ENCODE results near the gene PINLYP.

The PINLYP gene

DNA sequence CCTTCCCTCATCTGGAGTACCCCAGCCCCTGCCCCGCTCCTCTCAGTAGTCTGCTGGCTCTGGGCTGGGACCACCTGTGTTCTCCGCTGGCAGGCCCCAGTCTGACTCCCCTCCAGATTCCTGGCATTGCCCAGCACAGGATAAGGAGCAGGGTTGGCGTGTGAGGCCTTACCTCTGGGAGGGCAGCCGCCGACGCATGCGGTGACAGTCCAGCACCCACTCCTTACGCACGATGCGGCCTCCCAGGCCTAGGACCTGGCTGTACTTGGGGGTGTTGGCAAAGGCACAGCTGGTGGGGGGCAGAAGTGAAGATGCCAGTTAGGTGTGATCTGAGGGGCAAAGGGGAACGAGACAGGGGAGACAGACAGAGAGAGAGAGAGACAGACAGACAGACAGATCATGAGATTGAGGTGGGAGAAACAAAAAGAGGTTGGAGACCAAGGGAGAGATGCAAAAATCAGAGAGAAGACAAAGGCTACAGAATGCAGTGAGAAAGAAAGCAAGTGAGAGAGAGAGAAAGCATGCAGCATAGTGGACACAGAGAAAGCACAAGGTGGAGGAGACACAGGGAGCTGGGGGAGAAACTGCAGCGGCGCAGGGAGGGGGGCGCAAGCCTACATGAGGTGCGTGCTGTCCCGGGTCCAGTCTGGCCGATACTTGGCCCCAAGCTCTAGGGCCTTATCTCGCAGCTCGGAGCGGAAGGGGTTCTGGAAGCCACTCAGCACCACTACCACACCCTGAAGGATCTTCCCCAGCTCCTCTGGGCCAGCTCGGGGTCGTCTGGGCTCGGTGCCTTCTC, 24.0 kb upstream of the PINLYP start:
- DNase-seq: no peak

DNA sequence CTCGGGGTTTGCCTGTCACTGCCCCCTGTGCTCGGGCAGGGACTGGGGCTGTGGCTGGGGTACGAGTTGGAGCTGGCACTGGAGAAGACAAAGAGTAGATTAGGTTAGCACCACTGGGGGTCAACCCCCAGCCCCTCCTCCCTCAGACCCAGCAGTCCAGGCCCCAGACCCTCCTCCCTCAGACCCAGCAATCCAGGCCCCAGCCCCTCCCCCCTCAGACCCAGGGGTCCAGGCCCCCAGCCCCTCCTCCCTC, 23.5 kb upstream of the PINLYP start:
- DNase-seq: no peak

DNA sequence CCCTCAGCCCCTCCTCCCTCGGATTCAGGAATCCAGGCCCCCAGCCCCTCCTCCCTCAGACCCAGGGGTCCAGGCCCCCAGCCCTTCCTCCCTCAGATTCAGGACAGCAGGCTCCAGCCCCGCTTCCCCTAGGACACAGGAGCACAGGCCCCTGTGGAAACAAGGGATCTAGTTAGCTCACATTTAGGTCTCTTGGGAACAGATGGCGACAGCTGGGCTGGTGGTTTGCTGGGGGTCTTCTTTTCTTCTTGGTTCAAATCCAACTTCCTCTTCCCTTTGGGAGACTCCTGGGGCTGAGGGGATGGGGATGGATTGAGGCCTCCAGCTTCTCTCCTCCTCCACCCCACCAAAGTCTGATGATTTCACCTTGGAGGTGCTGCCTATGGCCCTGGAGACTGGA, 23.0 kb upstream of the PINLYP start:
- DNase-seq: no peak

DNA sequence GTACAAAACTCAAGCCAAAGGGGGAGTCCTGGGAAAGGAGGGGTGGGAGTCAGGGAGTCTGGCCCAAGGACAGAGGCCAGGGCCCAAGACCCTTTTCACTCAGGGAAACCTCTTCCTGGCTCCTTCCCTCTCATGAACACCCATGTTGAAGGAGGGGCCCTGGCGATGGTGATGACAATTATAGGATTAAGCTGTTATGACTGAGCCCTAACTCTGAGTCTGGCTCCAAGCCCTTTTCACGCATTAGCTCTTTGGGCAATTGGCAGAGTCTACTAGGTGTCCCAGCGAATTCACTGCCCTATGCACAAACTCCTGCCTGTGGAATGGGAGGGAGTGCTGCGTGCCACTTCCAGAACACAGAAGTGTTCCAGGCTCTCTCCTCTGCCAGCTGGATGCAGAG, 21.9 kb upstream of the PINLYP start:
- DNase-seq: no peak

DNA sequence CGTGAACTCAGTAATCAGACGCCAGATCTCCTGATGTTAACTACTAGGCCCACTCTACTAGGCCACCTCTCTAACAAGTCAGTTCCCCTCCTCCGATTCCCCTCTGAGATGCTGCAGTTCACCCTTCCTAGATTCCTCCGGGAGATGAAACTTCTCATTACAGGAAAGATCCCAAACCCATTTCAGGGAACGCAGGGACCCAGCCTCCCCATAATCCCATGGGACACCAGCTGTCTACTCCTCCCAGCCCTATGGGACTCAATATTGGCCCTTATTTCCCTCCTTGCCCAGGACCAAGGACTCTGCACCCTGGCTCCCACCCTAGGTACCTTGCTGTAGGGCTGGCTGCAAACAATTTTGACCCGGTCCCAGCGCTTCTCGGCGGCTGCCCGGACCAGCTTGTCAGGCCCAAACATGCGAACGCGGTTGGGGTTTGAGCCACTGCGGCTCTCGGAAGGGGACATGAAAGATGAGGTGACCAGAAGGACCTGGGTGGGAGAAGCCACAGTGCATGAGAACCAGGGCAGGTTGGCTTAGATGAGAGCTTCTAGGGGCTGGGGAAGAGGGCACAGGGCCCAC, 21.2 kb upstream of the PINLYP start:
- DNase-seq: no peak

DNA sequence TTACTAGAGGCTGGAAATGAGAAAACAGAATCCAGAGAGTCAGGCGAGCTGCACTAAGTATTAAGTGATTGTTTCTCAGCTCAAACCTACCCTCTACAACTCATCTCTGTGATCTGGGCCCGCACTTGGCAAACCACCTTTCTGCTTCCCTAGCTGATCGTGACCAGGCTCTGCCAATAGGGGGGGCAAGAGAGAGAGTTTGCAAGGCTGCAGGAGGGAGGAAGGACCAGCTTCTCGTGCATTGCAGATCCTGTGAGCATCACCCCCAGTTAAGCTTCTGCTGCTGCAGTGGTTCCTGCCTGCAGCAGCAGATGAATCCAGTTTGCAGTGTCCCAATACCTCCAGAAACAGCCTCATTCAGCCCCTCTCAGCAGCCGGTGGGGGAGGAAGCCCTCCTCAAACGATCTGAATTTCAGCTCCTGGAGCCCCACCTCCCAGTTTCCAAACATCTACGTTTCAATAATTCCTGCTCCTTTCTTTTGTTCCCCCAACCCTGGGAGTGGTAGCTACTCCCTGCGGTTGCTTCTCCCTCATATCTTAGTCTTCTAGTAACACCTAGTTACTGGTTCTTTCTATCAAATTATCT, 20.3 kb upstream of the PINLYP start:
- DNase-seq: no peak

DNA sequence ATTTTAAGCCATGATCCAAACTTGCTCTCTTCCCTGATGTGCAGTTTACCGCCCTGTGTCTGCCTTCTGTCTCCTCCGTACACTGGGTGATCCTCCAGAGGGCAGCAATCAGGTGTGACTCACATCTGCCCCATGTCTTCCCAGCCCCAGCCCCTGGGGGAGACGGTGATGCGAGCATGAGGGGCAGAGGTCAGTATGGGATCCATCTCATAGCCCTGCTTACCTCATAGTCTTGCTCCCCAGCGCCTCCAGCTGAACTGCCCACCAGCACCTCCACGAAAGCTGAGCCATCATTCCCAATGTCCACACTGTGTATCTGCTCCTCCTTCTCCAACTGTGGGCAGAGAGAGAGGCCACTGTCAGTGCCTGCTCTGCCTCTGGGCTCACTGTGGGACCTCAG, 14.9 kb upstream of the PINLYP start:
- DNase-seq: no peak

DNA sequence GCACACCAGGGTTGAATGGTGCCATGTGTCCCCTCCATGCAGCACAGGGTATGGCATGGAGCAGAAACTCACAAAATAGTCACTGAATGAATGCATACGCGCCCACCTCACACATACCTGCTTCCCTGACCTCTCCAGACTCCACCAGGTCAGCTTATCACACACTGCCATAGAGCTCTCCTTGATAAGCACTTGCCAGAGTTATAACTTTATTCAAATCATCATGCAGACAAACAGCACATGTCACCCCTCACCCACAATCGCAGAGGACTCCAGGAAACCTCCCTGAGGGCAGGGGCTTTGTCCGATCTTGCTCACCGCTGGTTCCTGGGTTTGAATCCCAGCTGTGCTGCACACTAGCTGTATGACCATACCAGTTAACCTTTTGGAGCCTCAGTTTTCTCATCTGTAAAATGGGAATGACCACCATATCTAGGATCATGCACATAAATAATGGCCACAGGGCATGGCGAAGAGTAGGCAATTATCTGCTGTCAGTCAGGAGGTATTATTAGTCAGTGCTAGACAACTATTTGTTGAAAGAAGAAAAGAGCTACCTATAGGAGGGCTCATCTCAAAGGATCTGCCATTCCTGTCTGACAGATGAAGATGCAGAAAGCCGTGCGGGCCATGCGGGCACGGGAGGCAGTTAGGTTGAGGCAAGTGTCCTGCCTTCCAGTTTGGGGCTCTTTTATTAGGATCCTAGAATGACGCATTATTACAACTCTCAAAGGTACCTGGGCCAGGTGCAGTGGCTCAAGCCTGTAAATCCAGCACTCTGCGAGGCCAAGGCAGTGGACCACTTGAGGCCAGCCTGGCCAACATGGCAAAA, 14.2 kb upstream of the PINLYP start:
- DNase-seq: no peak

DNA sequence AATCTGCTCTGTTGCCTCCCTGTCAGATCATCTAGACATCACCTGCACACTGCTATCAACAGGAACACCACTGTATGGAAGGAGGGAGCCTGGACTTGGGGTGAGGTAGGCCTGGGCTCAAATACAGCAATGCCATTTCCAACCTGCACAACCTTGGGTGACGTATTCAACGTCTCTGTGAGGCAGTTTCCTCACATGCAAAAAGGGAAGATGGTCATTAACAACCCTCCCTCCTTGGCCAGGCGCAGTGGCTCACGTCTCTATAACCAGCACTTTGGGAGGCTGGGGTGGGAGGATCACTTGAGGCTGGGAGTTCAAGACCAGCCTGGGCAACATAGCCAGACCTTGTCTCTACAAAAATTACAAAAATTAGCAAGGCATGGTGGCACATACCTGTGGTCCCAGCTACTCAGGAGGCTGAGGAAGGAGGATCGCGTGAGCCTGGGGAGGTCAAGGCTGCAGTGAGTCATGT, 13.3 kb upstream of the PINLYP start:
- no peak for DNase-seq

DNA sequence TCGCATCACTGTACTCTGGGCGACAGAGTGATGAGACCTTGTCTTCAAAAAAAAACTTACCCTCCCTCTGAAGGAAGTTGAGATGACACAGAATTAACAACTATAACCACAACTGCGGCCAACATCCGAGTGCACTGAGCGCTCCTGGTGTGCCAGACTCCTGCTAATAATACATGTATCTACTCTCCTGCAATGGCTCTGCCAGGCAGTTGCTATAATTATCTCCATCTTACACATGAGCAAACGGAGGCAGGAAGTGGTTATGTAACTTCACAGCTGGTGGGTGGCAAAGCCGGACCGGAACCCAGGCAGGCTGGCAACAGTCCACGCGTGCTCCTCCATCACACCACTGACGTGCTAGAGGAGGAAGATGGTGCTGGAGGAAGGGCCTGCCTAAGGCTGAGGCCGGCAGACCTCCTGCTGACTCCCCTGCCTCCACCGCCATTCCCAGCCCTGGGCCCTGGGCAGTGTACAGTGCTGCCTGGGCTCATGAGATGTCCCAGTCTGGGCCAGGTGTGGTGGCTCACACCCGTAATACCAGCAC, 12.8 kb upstream of the PINLYP start:
- no peak for DNase-seq

DNA sequence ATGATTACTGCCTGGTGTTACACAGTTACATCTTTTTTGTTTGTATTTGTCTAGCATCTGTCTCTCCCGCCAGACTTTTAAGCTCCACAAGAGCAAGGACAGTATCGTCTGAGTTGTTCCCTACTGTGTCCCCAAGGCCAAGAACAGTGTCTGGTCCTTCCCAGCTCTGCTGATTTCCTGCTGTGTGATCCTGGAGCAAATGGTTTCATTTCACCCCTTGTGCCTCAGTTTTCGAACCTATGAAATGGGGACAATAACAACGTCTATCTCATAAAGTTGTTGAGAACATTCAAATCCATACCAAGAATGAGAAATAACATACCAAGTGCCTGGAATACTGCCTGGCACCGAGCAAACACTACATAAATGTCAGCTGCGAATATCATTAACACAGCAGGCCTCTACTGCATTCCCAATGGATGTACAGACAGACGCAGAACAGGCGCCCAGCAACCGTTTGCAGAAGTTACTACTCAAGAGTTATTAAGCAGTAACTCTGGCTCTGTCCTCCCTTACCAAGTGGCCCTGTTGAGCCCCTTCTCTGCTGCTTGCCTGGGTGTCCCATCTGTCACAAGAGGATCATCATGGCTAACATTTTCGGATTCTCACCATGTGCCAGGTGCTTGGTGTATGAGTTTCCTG, 11.7 kb upstream of the PINLYP start:
- DNase-seq: no peak

DNA sequence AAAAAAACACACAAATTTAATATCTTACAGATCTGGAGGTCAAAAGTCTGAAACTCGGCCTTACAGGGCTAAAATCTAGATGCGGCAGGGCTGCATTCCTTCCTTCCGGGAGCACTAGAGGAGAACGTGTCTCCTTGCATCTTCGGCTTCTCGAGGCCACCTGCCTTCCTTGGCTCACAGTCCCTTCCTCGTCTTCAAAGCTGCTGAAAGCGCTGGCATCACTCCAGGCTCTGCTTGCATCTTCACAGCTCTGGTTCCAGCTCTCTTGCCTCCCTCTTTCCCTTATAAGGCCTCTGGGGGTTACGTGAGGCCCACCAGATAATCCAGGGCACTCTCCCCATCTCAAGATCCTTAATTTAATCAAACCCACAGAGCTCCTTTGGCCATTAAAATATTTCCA, 10.8 kb upstream of the PINLYP start:
- no peak for DNase-seq

DNA sequence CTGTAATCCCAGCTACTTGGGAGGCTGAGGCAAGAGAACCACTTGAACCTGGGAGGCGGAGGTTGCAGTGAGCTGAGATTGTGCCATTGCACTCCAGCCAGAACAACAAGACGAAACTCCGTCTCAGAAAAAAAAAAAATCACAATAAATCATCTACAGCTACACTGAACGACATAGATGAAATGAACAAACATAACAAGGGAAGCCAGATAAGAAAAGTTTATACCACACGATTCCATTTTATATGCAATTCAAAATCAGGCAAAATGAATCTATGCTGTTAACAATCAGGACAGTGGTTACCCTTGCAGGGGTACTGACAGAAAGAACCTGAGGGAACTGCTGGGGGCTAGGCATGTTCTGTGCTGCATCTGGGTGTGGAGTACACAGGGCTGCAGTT, 5.9 kb upstream of the PINLYP start:
- no peak for DNase-seq

DNA sequence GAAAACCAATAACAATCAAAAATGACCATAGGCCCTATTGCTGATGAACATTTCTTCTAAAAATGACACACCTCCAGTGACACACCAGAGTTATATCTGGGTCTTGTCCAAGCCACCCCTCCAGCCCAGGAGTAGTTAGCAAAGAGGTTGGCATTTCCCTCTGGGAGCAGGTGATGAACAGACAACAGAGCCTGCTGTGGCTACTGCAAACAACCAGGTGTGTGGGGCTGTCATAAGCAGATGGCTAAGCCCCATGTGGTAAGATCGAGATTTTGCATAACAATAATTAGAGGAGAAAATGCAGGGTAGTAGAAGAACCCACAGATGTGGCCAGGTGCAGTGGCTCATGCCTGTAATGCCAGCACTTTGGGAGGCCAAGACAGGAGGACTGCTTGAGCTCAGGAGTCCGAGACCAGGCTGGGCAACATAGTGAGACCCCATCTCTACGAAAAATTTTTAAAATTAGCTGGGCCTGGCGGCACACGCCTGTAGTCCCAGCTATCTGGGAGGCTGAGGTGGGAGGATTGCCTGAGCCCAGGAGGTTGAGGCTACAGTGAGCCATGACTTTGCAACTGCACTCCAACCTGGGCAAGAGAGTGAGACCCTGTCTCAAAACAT, 5.3 kb upstream of the PINLYP start:
- DNase-seq: no peak

DNA sequence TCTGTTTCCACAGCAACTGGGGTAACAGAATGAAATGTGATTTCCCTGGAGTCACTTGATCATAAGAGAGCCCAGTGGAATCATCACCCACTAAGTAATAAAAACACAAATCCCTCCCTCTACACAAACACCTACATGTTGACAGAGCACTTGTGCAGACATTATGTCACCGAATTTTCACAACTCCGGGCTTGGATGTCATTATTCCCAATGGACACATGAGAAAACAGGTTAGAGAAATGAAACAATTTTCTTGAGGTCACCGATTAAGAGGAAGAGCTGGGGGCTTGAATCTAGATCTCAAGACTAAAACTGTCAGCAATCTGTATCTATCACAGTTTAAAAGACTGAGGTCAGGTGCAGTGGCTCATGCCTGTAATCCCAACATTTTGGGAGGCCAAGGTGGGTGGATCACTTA, 3.4 kb upstream of the PINLYP start:
- no peak for DNase-seq

DNA sequence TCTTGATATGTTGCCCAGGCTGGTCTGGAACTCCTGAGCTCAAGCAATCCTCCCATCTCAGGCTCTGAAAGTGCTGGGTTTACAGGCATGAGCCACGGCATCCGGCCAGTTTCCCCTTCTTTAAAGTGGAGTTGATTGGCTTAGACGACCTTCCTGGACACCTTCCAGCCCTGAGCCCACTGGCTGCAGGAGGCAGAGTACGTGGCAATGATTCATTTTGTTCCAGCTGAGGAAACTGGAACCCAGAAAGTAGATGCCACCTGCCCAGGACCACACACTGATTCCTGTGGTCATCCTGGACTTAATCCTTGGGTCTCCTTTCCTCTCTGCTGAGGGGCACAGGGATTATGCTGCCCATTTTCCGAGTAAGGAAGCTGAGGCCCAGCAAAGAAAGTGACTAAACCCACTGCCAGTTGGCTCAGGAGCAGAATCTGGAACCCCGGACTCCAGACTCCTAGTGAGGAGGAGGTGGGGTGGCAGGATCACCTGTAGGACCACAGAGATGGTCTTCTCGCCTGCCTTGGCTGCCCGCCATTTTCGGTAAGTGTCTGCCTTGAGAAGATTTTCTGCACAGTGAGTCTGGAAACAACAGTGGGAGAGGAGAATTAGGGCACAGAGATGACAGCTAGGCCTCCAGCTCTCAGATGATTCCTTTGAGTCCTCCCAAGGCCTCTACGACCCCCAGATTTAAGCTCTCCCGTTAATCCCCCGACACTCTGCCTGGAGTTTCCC, 1.0 kb upstream of the PINLYP start:
- DNase-seq: no peak

DNA sequence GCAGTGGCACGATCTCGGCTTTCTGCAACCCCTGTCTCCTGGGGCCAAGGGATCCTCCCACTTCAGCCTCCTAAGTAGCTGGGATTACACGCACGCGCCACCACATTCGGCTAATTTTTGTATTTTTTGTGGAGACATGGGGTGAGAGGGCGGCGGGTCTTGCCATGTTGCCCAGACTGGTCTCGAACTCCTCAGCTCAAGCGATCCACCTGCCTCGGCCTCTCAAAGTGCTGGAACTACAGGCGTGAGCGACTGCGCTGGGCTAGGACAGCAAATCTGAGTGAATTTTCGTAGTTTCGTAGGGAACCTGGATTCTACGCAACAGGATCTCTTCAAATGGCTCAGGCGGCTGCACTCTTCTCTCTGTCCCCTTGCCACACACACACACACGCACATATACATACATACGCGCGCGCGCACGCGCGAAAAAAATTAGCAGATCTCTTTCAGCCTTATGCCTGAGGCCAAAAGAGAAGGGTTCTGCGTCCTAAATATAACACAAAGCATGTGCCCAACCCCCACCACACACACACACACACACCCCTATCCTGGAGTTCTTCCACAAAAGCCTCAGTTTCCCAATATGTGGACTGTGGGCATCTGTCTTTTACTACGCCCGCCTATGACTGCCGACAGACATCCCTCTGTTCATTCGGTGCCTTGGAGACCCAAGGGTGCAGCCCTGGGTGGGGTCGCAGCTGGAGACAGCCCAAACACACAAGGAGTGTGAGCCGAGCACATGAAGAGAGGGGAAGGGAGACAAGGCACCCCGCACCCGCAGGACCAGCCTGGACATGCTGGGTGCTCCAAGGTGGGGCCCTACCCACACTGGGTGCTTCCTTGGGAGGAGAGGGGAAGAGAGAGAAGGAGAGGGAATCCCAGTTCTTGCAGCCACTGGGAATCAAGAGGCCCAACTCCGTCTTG, 616 bp downstream of the PINLYP start:
- DNase-seq: no peak

DNA sequence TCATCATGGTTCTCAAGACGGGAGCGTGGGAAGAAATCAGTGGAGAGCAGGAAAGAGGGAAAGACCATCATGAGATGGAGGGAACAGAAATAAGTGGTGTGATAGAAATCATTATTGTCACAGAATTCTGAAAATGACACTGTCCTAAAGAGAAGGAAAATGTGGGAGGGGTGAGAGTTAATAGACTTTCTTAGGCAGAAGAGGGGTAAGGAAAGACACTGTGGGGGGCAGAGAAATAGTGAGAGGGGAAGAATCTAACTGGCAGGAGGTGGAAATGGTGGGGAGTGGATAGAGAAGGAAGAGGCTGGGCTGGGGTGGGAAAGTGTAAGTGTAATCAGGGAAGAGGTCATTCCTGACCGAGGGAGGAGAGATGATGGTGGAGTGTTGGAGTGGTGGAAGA, 3.2 kb downstream of the PINLYP start:
- DNase-seq: no peak

DNA sequence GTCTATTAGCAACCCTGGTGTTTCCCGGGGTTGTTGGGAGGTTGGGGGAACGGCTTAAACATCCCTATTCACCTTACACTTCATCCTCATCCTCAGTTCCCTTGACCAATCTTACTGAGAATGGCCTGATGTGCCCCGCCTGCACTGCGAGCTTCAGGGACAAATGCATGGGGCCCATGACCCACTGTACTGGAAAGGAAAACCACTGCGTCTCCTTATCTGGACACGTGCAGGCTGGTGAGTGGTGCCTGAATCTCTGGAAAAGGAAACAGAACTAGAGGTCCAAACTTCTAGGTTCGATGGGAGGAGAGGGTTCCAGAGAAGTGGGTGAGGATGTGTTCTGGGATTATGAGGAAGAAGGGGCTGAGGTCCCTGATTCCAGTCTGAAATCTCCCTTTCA, 5.9 kb downstream of the PINLYP start:
- no peak for DNase-seq

DNA sequence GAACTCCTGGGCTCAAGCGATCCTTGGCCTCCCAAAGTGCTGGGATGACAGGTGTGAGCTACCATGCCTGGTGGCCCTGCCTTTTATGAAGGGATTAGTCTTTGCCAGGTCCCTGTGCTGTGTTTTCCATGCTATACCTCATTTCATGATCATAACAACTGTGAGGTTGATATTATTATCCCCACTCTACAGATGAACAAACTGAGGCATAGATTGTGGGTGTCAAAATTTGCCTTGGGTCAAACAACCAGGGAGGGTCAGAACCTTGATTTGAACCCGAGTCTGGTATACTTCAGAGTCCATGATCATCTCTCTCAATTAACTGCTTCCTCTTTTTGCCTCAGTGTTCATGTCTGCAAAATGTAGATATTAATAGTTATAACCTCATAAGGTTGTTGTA, 6.9 kb downstream of the PINLYP start:
- no peak for DNase-seq

DNA sequence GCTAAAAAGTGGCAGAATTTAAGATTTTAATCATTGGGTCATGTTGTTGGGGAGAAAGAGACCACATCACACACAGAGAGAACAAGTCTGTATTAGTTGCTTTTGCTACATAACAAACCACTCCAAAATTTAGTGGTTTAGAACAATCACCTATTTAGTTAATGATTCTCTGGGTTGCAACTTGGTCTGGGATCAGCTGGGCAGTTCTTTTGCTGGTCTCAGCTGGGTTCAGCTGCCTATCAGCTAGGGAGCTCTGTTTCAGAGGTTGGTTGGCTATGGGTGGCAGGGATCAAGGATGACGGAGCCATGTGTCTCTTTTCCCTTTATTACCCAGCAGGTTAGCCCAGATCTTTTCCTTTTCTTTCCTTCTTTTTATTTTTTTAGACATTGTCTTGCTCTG, 8.9 kb downstream of the PINLYP start:
- no peak for DNase-seq
